ENCODE results near the gene MMS22L.
A peak's percentile ranks its signal among the peaks of the same experiment; 100 is the strongest.

Gene MMS22L

GRCh38 chr6:97282726-97283617 is at the start of gene MMS22L:
Gene MMS22L (minus strand): TSS chr6:97283216. CDS start chr6:97282477, 739 bp downstream.
- DNase-seq, result peak; percentile 95

- no peak for DNase-seq
Observed at GRCh38 chr6:97322811-97323210, 39.8 kb upstream of the MMS22L start.

GRCh38 chr6:97322226-97322625 is 39.2 kb upstream of the MMS22L start:
- no peak for DNase-seq

- DNase-seq, result no peak
Observed at GRCh38 chr6:97316978-97317377, 34.0 kb upstream of the MMS22L start.

- no peak for DNase-seq
Observed at GRCh38 chr6:97312241-97312640, 29.2 kb upstream of the MMS22L start.

- no peak for DNase-seq
Observed at GRCh38 chr6:97306544-97307320, 23.7 kb upstream of the MMS22L start.

GRCh38 chr6:97305414-97306066 is 22.5 kb upstream of the MMS22L start:
- no peak for DNase-seq

- no peak for DNase-seq
Observed at GRCh38 chr6:97304701-97305100, 21.7 kb upstream of the MMS22L start.

- no peak for DNase-seq
Observed at GRCh38 chr6:97294451-97294850, 11.4 kb upstream of the MMS22L start.

GRCh38 chr6:97293198-97293696 is 10.2 kb upstream of the MMS22L start:
- no peak for DNase-seq

- DNase-seq, result no peak
Observed at GRCh38 chr6:97292671-97293070, 9.7 kb upstream of the MMS22L start.

- DNase-seq, result no peak
Observed at GRCh38 chr6:97291896-97292295, 8.9 kb upstream of the MMS22L start.

- no peak for DNase-seq
Observed at GRCh38 chr6:97289332-97289731, 6.3 kb upstream of the MMS22L start.

GRCh38 chr6:97288188-97288587 is 5.2 kb upstream of the MMS22L start:
- DNase-seq, result no peak

- DNase-seq, result no peak
Observed at GRCh38 chr6:97282238-97282725, 734 bp downstream of the MMS22L start.

- no peak for DNase-seq
Observed at GRCh38 chr6:97280766-97281165, 2.2 kb downstream of the MMS22L start.

- no peak for DNase-seq
Observed at GRCh38 chr6:97275804-97276203, 7.2 kb downstream of the MMS22L start.

GRCh38 chr6:97269821-97270220 is 13.2 kb downstream of the MMS22L start:
- no peak for DNase-seq

GRCh38 chr6:97262676-97263075 is 20.3 kb downstream of the MMS22L start:
- no peak for DNase-seq

- DNase-seq, result no peak
Observed at GRCh38 chr6:97246842-97247241, 36.2 kb downstream of the MMS22L start.

- DNase-seq, result no peak
Observed at GRCh38 chr6:97240222-97240621, 42.8 kb downstream of the MMS22L start.

- no peak for DNase-seq
Observed at GRCh38 chr6:97231911-97232310, 51.1 kb downstream of the MMS22L start.

- DNase-seq, result no peak
Observed at GRCh38 chr6:97222903-97223302, 60.1 kb downstream of the MMS22L start.
